Measurements from ENCODE around the gene MEGF11.

Gene MEGF11

GRCh38 chr15:66138892-66139590, 114.5 kb downstream of the MEGF11 start:
- DNase-seq: no peak

- DNase-seq: no peak
Measured at GRCh38 chr15:66138096-66138783, 115.3 kb downstream of the MEGF11 start.

GRCh38 chr15:66136948-66137347, 116.6 kb downstream of the MEGF11 start:
- no peak for DNase-seq

GRCh38 chr15:66135664-66136063, 117.9 kb downstream of the MEGF11 start:
- no peak for DNase-seq

GRCh38 chr15:66134284-66134683, 119.3 kb downstream of the MEGF11 start:
- DNase-seq: no peak

- DNase-seq: no peak
Measured at GRCh38 chr15:66133247-66133885, 120.2 kb downstream of the MEGF11 start.

- DNase-seq: no peak
Measured at GRCh38 chr15:66132251-66132816, 121.2 kb downstream of the MEGF11 start.

- DNase-seq: no peak
Measured at GRCh38 chr15:66131831-66132230, 121.7 kb downstream of the MEGF11 start.

- DNase-seq: no peak
Measured at GRCh38 chr15:66131200-66131599, 122.3 kb downstream of the MEGF11 start.

- no peak for DNase-seq
Measured at GRCh38 chr15:66130496-66131034, 123.0 kb downstream of the MEGF11 start.

GRCh38 chr15:66129586-66129985, 124.0 kb downstream of the MEGF11 start:
- DNase-seq: no peak

- DNase-seq: no peak
Measured at GRCh38 chr15:66128116-66128680, 125.4 kb downstream of the MEGF11 start.

GRCh38 chr15:66126456-66126855, 127.1 kb downstream of the MEGF11 start:
- DNase-seq: no peak

GRCh38 chr15:66126031-66126441, 127.5 kb downstream of the MEGF11 start:
- no peak for DNase-seq

- DNase-seq: no peak
Measured at GRCh38 chr15:66124651-66125050, 128.9 kb downstream of the MEGF11 start.

- DNase-seq: no peak
Measured at GRCh38 chr15:66123799-66124198, 129.8 kb downstream of the MEGF11 start.

- no peak for DNase-seq
Measured at GRCh38 chr15:66120422-66120821, 133.1 kb downstream of the MEGF11 start.

- no peak for DNase-seq
Measured at GRCh38 chr15:66117841-66118240, 135.7 kb downstream of the MEGF11 start.

- no peak for DNase-seq
Measured at GRCh38 chr15:66115568-66116206, 137.9 kb downstream of the MEGF11 start.

- DNase-seq: no peak
Measured at GRCh38 chr15:66114863-66115425, 138.6 kb downstream of the MEGF11 start.

GRCh38 chr15:66112388-66112787, 141.2 kb downstream of the MEGF11 start:
- no peak for DNase-seq

- DNase-seq: no peak
Measured at GRCh38 chr15:66111363-66111762, 142.2 kb downstream of the MEGF11 start.

Data from suppressor macrophage (primary cell).